H9 (cell line): ENCODE data around the gene LSS. TPM values are rescaled to one million over a fixed set of nuclear protein-coding genes. Genes with fewer than 3 reads are reported as not detected.

ENCODE experiments used
- DNase-seq: peaks from one replicate; pipeline ENCODE4 v3.0.0-alpha.2; 2017
- H2AFZ ChIP-seq: one replicate; pipeline ENCODE4 v1.6.1; 2013; ENCODE audit warnings: mild to moderate bottlenecking, low read length, control low read depth, moderate library complexity
- H2AK5ac ChIP-seq: 2 replicates; pipeline ENCODE4 v1.6.1; 2013; ENCODE audit warnings: low read length, control low read depth, mixed read lengths; ENCODE audit not compliant: insufficient read length
- H2BK120ac ChIP-seq: one replicate; pipeline ENCODE4 v1.6.1; 2013; ENCODE audit warnings: low read depth, mild to moderate bottlenecking, low read length, control low read depth, inconsistent platforms; ENCODE audit not compliant: poor library complexity, severe bottlenecking
- H2BK12ac ChIP-seq: 2 replicates; pipeline ENCODE4 v1.6.1; 2013; ENCODE audit warnings: low read length, control low read depth, mixed read lengths, low read depth; ENCODE audit not compliant: insufficient read length
- H2BK15ac ChIP-seq: 2 replicates; pipeline ENCODE4 v1.6.1; 2013; ENCODE audit warnings: low read depth, low read length, control low read depth
- H2BK20ac ChIP-seq: one replicate; pipeline ENCODE4 v1.6.1; 2013; ENCODE audit warnings: low read depth, mild to moderate bottlenecking, low read length, control low read depth, inconsistent platforms; ENCODE audit not compliant: poor library complexity, severe bottlenecking
- H2BK5ac ChIP-seq: 2 replicates; pipeline ENCODE4 v1.6.1; 2013; ENCODE audit warnings: low read length, control low read depth, mixed read lengths; ENCODE audit not compliant: insufficient read length
- H3K14ac ChIP-seq: 2 replicates; pipeline ENCODE4 v1.6.1; 2013; ENCODE audit warnings: low read length, control low read depth; ENCODE audit not compliant: insufficient read depth
- H3K18ac ChIP-seq: 2 replicates; pipeline ENCODE4 v1.6.1; 2013; ENCODE audit warnings: low read depth, mild to moderate bottlenecking, mixed read lengths, low read length, control low read depth; ENCODE audit not compliant: insufficient read length
- H3K23ac ChIP-seq: 2 replicates; pipeline ENCODE4 v1.6.1; 2013; ENCODE audit warnings: low read length, control low read depth, mixed read lengths, low read depth; ENCODE audit not compliant: insufficient read length
- H3K23me2 ChIP-seq: 2 replicates; pipeline ENCODE4 v1.6.1; 2013; ENCODE audit warnings: low read depth, mild to moderate bottlenecking, mixed read lengths, low read length, control low read depth; ENCODE audit not compliant: insufficient read length, poor library complexity, severe bottlenecking
- H3K27ac ChIP-seq: 2 replicates; pipeline ENCODE4 v1.5.1; 2013; ENCODE audit warnings: low read length, control low read depth, mixed read lengths, low read depth; ENCODE audit not compliant: insufficient read length
- H3K27me3 ChIP-seq: 2 replicates; pipeline ENCODE4 v1.6.1; 2013; ENCODE audit warnings: low read length, control low read depth, inconsistent platforms; ENCODE audit not compliant: insufficient read depth
- H3K4ac ChIP-seq: 2 replicates; pipeline ENCODE4 v1.6.1; 2013; ENCODE audit warnings: low read depth, mild to moderate bottlenecking, control low read depth, inconsistent platforms, low read length, moderate library complexity
- H3K4me1 ChIP-seq: 2 replicates; pipeline ENCODE4 v1.6.1; 2013; ENCODE audit warnings: low read length, control low read depth, inconsistent platforms; ENCODE audit not compliant: insufficient read depth
- H3K4me2 ChIP-seq: 2 replicates; pipeline ENCODE4 v1.6.1; 2013; ENCODE audit warnings: low read length, control low read depth, mixed read lengths; ENCODE audit not compliant: insufficient read length, insufficient read depth
- H3K56ac ChIP-seq: 2 replicates; pipeline ENCODE4 v1.6.1; 2013; ENCODE audit warnings: low read depth, mild to moderate bottlenecking, mixed read lengths, low read length, control low read depth; ENCODE audit not compliant: insufficient read length
- H3K79me1 ChIP-seq: 2 replicates; pipeline ENCODE4 v1.6.1; 2013; ENCODE audit warnings: low read depth, mild to moderate bottlenecking, moderate library complexity, low read length, control low read depth, inconsistent platforms; ENCODE audit not compliant: insufficient read depth, poor library complexity, severe bottlenecking
- H3K79me2 ChIP-seq: 2 replicates; pipeline ENCODE4 v1.6.1; 2013; ENCODE audit warnings: low read length, control low read depth, inconsistent platforms; ENCODE audit not compliant: insufficient read depth
- H3K9ac ChIP-seq: 2 replicates; pipeline ENCODE4 v1.6.1; 2013; ENCODE audit warnings: low read length, control low read depth, mixed read lengths; ENCODE audit not compliant: insufficient read length; ENCODE audit errors: extremely low read depth
- H3K9me3 ChIP-seq: one replicate; pipeline ENCODE4 v1.6.1; 2013; ENCODE audit warnings: low read depth, low read length, inconsistent platforms; ENCODE audit not compliant: control insufficient read depth
- H3T11ph ChIP-seq: one replicate; pipeline ENCODE4 v1.6.1; 2013; ENCODE audit warnings: mild to moderate bottlenecking, low read length, control low read depth, inconsistent platforms
- H4K20me1 ChIP-seq: one replicate; pipeline ENCODE4 v1.6.1; 2013; ENCODE audit not compliant: control insufficient read depth, insufficient read length, insufficient read depth
- H4K5ac ChIP-seq: 2 replicates; pipeline ENCODE4 v1.6.1; 2013; ENCODE audit warnings: low read depth, mild to moderate bottlenecking, mixed read lengths, low read length, control low read depth; ENCODE audit not compliant: insufficient read length
- H4K8ac ChIP-seq: replicated peaks from 2 replicates; pipeline ENCODE4 v1.6.1; 2013; ENCODE audit warnings: low read length, control low read depth, mixed read lengths, low read depth; ENCODE audit not compliant: insufficient read length
- H4K91ac ChIP-seq: 2 replicates; pipeline ENCODE4 v1.6.1; 2013; ENCODE audit warnings: low read depth, mild to moderate bottlenecking, moderate library complexity, mixed read lengths, low read length, control low read depth; ENCODE audit not compliant: insufficient read length
- H3K27ac Mint-ChIP-seq, 3 experiments: 2 replicates in 2 of 3; 3 replicates in 1 of 3; pipeline ENCODE4 v1.8.0; 2020 to 2021; ENCODE audit warnings: mixed read lengths in 3 of 3, mild to moderate bottlenecking in 1 of 3, moderate library complexity in 1 of 3
- H3K27me3 Mint-ChIP-seq: 2 replicates; pipeline ENCODE4 v1.8.0; 2021; ENCODE audit warnings: low read depth, mild to moderate bottlenecking, moderate library complexity, mixed read lengths
- H3K36me3 Mint-ChIP-seq, 3 experiments: 2 replicates in 2 of 3; 3 replicates in 1 of 3; pipeline ENCODE4 v1.8.0; 2020 to 2021; ENCODE audit warnings: low read depth in 3 of 3, mixed read lengths in 3 of 3; ENCODE audit not compliant: insufficient read depth in 1 of 3
- H3K4me1 Mint-ChIP-seq, 2 experiments: 2 replicates each; pipeline ENCODE4 v1.8.0; 2020; ENCODE audit warnings: mixed read lengths in 2 of 2
- H3K4me3 Mint-ChIP-seq, 2 experiments: 2 replicates in 1 of 2; 3 replicates in 1 of 2; pipeline ENCODE4 v1.8.0; 2020 to 2021; ENCODE audit warnings: mild to moderate bottlenecking in 2 of 2, mixed read lengths in 2 of 2, moderate library complexity in 1 of 2
- H3K9me3 Mint-ChIP-seq, 2 experiments: 2 replicates in 1 of 2; 3 replicates in 1 of 2; pipeline ENCODE4 v1.8.0; 2020; ENCODE audit warnings: mild to moderate bottlenecking in 2 of 2, mixed read lengths in 2 of 2, moderate library complexity in 1 of 2
- WGBS: extraction: QIAGEN DNeasy Blood & Tissue Kit; methylation state at CpG from one replicate; pipeline ENCODE4 v1.1.7; 2013; ENCODE audit warnings: missing lambda C conversion rate, low lambda C conversion rate, mixed read lengths; ENCODE audit not compliant: insufficient read length; ENCODE audit errors: extremely low coverage; 5-methylcytosine and 5-hydroxymethylcytosine counted together
- total RNA-seq: library from RNA; stranded (reverse); gene quantifications from 2 replicates; pipeline ENCODE4 v1.2.1, GENCODE V29; 2021
- TF ChIP-seq, protein P1 (sequence below): fragments of 200-600 bp; sonication (generic); conservative IDR thresholded peaks from 3 replicates; pipeline ENCODE4 v1.8.0; 2021; ENCODE audit warnings: antibody characterized with exemption, mild to moderate bottlenecking

LSS gene
- total RNA-seq, 1 experiment from 2014 or later, result 69.2 TPM

- no peak overlapping the region for H2BK12ac ChIP-seq
- no peak overlapping the region for H2BK20ac ChIP-seq
- H2AK5ac ChIP-seq, result no peak overlapping the region
- H2BK120ac ChIP-seq, result no peak overlapping the region
- WGBS, result no CpG with 5 or more reads among the region's 30 CpGs
- H3K23me2 ChIP-seq, result peaks cover 7% of the 10 kb centered on the region
- Mint-ChIP-seq H3K27ac (peak overlapping the region; percentile 89 to 99 (median 96); a peak in 6 of 7 replicates), H3K4me1 (peaks cover 29 to 35% of the 10 kb centered on the region in 2 experiments), H3K9me3 (no peaks in the 10 kb centered on the region), H3K36me3 (peaks cover 4 to 15% (median 8%) of the 10 kb centered on the region in 3 experiments; a peak in 6 of 7 replicates), H3K27me3 (no peaks in the 10 kb centered on the region), H3K4me3 (peak overlapping the region; percentile 74 to 89)
- H4K5ac ChIP-seq, result no peak overlapping the region
- no peak overlapping the region for H2BK15ac ChIP-seq
- no peak overlapping the region for H4K91ac ChIP-seq
- no peak overlapping the region for H3K23ac ChIP-seq
- peak overlapping the region; percentile 61 for H3K4me2 ChIP-seq
- H3K4ac ChIP-seq, result no peak overlapping the region
- H3T11ph ChIP-seq, result no peak overlapping the region
- no peaks in the 10 kb centered on the region for H4K20me1 ChIP-seq
- H3K79me2 ChIP-seq, result no peaks in the 10 kb centered on the region
- H3K4me1 ChIP-seq, result peaks cover 4% of the 10 kb centered on the region; the same call in 1 of the 2 replicates
- H3K56ac ChIP-seq, result no peak overlapping the region
- H4K8ac ChIP-seq, result no peak overlapping the region
- H3K14ac ChIP-seq, result no peak overlapping the region
- peak; percentile 95 for DNase-seq
- H3K27ac ChIP-seq, result no peak overlapping the region
- no peak overlapping the region for H2BK5ac ChIP-seq
- no peak overlapping the region for H2AFZ ChIP-seq
- no peak overlapping the region for H3K18ac ChIP-seq
- H3K79me1 ChIP-seq, result no peaks in the 10 kb centered on the region
- H3K9ac ChIP-seq, result no peak overlapping the region
- TF ChIP-seq, protein P1, sequence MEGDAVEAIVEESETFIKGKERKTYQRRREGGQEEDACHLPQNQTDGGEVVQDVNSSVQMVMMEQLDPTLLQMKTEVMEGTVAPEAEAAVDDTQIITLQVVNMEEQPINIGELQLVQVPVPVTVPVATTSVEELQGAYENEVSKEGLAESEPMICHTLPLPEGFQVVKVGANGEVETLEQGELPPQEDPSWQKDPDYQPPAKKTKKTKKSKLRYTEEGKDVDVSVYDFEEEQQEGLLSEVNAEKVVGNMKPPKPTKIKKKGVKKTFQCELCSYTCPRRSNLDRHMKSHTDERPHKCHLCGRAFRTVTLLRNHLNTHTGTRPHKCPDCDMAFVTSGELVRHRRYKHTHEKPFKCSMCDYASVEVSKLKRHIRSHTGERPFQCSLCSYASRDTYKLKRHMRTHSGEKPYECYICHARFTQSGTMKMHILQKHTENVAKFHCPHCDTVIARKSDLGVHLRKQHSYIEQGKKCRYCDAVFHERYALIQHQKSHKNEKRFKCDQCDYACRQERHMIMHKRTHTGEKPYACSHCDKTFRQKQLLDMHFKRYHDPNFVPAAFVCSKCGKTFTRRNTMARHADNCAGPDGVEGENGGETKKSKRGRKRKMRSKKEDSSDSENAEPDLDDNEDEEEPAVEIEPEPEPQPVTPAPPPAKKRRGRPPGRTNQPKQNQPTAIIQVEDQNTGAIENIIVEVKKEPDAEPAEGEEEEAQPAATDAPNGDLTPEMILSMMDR, result no peak
- no peaks in the 10 kb centered on the region for H3K9me3 ChIP-seq
- H3K27me3 ChIP-seq, result no peaks in the 10 kb centered on the region
Measured at GRCh38 chr21:46184625-46185555, 43.7 kb downstream of the LSS start.
